GM18505 (cell line): Measurements from ENCODE around the gene KIF5A.

Source experiments
- ATAC-seq: cut with Tn5 transposase; IDR thresholded peaks from one replicate; pipeline ENCODE4 v1.9.1; 2021; ENCODE audit not compliant: unreplicated experiment
- POLR2A ChIP-seq: IDR thresholded peaks from 4 replicates; pipeline ENCODE4 v1.6.1; 2011; ENCODE audit warnings: borderline replicate concordance; ENCODE audit not compliant: insufficient read depth, insufficient read length; ENCODE audit errors: extremely low read depth

The KIF5A gene

DNA sequence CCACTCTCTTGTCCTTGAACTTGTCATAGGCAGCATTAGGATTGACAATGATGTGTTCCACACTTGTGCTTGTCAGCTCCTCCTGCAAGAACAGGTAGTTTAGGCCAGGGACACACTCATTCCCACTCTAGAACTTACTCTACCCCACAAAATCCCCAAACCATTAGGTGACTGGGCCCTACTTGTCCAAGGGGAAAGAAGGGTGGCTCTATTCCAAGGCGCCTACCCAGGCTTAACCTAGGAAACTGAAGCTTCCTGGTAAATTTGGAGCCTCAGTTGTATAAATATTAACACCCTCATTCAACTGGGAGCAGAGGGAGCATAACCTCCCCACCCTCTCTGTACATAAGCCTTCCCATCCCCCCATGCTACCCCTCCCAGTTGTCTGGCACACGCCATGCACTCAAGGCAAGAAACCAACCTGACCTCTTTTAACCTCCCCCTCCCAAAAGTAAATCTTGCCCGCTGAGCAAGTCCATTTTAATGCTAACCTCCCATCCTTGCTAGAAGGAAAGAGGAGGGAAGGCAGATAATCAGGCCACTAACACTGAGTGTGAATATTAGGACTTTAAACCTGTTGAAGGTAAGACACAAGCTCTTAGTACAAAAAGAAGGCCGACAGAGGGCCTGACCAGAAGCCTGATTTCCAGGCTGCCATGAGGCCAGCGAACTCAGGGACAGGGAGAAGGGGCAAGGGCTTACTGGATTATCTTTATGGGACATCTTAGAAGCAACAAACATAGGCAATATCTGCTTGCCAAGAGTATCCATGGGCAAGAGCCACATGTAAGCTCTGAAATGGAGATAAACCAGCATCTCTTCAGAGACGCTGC lies 13.9 kb upstream of the KIF5A start:
- no peak for ATAC-seq

DNA sequence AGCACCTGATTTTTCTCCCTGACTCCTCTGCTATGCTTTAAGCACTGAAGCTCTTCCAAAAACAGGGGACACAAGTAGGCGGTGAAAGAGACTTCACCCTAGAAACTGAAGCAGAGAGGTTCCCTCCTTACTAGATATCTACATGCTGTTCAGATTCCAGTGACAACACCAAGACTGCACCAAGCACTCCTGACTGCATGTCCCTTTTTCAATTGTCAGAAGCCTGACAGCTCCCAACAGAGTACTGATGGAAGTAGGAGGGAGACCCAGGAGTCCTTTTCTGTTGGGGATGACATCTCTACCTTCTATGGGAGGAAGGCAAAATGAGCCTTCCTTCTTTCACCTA lies 13.3 kb upstream of the KIF5A start:
- TF ChIP-seq POLR2A: no peak
- no peak for ATAC-seq

More for the DNA sequence above, 13.9 kb upstream of the KIF5A start:
- no peak for TF ChIP-seq POLR2A

DNA sequence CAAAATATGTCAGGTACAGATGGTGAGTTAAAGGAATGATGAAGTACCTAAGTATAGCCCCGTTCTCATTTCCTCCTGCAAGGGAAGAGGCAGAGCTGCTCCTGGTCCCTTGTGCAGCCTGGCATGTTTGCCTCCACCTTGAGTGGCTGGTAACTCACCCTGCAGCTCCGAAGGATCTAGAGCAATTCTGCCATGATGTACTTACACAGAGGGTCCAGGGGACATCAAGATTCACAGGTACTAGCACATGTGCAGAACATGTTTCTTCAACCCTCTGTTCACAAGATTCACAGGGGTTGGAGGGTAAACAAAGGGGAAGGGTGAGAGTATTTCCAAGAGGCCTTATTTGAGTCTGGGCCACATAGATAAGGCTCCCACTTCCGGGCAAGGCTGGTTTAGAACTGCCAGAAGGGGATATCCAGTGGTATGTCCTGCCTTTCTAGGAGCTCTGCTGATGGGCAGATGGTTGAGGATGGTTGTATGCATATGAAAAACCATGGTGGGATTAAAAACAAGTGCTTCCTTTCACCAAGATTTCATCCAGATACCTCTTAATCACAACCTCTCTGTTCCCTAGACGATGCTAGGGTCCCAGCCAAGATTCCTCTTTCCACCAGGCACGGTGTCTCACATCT lies 10.6 kb upstream of the KIF5A start:
- no peak for TF ChIP-seq POLR2A
- no peak for ATAC-seq

- TF ChIP-seq POLR2A: no peak
- ATAC-seq: no peak
These were observed 8.8 kb upstream of the KIF5A start for GRCh38 chr12:57541001-57541400.

DNA sequence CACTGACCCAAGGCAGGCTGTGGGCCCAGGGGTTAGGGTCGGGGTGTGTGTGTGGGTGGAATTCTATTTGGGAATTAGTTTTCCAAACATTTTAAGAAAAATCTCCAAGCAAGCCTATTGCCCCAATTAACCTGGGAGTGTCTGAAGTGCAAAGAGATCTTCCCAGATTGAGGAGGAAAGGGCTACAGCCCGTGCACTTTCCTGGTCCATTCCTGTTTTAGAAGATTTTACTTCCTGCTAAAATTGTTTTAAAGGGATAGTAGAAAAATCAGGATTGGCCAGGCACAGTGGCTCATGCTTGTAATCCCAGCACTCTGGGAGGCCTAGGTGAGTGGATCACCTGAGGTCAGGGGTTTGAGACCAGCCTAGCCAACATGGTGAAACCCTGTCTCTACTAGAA lies 8.1 kb upstream of the KIF5A start:
- no peak for TF ChIP-seq POLR2A
- no peak for ATAC-seq

DNA sequence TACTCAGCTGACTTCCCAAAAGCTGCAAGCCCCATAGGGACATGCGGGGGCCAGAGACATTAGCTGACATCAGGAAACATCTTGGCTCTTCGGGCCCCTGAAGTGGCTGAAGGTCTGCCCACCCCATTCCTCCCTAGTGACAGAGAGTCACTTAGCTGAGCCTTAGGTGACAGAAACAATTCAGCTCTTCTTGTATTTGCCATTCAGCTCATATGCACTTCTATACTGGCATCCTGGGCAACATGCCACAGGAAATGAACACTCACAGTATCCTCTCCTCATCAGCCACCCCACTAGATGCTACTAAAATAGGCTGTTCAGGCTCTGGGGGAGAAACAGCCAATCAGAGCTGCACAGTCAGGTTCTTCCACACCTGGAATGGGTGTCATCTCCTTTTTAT lies 6.3 kb upstream of the KIF5A start:
- no peak for ATAC-seq
- TF ChIP-seq POLR2A: no peak

GRCh38 chr12:57545809-57546437 lies 3.9 kb upstream of the KIF5A start:
- ATAC-seq: no peak
- no peak for TF ChIP-seq POLR2A

- ATAC-seq: peak; percentile 98
- peak; percentile 62 for TF ChIP-seq POLR2A
These were observed 3.2 kb upstream of the KIF5A start, which contains the start of gene DCTN2 for GRCh38 chr12:57546438-57547287. TSS of gene DCTN2 (minus strand) at chr12:57547192. CDS start at chr12:57547063, 129 bp downstream.

DNA sequence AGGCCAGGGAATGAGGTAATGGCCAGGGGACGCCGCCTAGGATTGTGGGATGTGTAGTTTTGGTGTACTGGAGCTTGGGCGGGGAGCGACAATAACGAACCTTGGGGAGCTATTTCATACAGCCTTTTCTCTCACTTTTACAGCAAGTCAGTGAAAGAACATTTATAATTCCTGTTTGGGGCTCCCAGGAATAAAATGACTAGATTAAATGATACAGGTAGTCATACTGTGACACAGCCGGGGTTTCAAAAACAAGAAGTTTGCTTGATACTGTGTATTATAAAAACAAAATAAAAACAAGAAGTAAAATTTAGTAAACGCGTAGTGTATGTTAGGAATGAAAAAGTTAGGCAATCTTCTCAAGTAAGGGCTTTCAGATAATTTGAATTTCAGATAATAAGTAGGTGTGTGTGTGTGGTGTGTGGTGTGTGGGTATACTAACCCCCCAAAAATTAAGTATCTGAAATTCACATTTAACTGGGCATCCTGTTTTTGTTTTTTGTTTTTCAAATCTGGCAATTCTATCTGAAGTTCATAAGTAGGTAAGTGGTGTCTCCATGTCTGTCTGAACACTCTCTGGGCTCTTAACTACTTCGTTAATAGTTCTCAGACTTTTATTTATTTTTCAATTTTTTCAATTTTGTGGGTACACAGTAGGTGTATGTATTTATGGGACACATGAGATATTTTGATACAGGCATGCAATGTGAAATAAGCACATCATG lies 2.4 kb upstream of the KIF5A start:
- TF ChIP-seq POLR2A: no peak
- ATAC-seq: no peak

- ATAC-seq: no peak
- TF ChIP-seq POLR2A: no peak
These were observed 1.9 kb upstream of the KIF5A start for GRCh38 chr12:57548013-57548315.

GRCh38 chr12:57548488-57548887 lies 1.4 kb upstream of the KIF5A start:
- no peak for TF ChIP-seq POLR2A
- ATAC-seq: no peak

DNA sequence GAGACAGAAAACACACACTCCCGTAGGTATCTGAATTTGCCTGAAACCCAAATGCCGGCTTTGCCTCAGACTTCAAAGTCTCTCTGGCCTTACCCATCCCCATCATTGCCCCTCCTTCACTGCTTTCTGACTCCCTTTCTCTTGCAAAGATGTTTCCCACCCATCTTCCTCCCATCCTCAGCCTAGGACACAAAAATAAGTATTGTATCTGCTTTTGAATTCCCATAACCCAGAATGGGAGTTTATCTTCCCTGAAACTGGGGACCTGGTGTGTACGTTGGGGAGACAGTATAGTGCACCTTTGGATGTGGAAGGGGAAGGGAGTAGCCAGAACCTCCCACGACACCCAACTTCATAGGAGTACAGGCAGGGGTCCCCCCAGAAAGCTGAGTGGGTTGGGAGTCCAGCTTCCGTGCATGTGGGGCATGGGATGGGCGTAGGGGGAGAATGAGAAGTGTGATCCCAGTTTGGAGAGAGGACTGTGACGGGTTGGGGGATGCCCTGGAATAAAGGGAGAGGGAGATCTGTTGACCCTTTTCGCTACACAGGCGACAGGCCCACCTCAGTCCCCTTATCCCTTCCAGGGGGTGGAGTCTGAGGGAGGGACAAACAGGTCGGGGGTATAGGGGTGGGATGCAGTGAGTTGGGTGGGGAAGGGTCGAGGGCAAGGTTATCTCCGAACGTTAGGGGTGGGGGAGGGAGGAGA lies 488 bp upstream of the KIF5A start:
- TF ChIP-seq POLR2A: no peak
- no peak for ATAC-seq
